IPS-15b (cell line): ENCODE results near the gene DCLRE1C.
"Not testable (repeated sequence)": the region's sequence is repeated elsewhere in the genome, so short reads cannot be mapped to it uniquely, and the experiment has no call there.

Experiments
- H3K27me3 ChIP-seq: one replicate; pipeline ENCODE4 v1.6.1; 2013; ENCODE audit warnings: low read length; ENCODE audit not compliant: control insufficient read depth, insufficient read depth
- H3K36me3 ChIP-seq: one replicate; pipeline ENCODE4 v1.6.1; 2013; ENCODE audit warnings: low read length; ENCODE audit not compliant: control insufficient read depth, insufficient read depth
- H3K4me1 ChIP-seq: one replicate; pipeline ENCODE4 v1.6.1; 2013; ENCODE audit warnings: mild to moderate bottlenecking, low read length; ENCODE audit not compliant: control insufficient read depth, insufficient read depth
- H3K4me3 ChIP-seq: one replicate; pipeline ENCODE4 v1.5.1; 2013; ENCODE audit warnings: low read depth, low read length
- H3K9ac ChIP-seq: one replicate; pipeline ENCODE4 v1.6.1; 2013; ENCODE audit warnings: low read depth, mild to moderate bottlenecking, low read length
- H3K9me3 ChIP-seq: one replicate; pipeline ENCODE4 v1.6.1; 2013; ENCODE audit warnings: mild to moderate bottlenecking, low read length; ENCODE audit not compliant: control insufficient read depth, insufficient read depth

The DCLRE1C gene

DNA sequence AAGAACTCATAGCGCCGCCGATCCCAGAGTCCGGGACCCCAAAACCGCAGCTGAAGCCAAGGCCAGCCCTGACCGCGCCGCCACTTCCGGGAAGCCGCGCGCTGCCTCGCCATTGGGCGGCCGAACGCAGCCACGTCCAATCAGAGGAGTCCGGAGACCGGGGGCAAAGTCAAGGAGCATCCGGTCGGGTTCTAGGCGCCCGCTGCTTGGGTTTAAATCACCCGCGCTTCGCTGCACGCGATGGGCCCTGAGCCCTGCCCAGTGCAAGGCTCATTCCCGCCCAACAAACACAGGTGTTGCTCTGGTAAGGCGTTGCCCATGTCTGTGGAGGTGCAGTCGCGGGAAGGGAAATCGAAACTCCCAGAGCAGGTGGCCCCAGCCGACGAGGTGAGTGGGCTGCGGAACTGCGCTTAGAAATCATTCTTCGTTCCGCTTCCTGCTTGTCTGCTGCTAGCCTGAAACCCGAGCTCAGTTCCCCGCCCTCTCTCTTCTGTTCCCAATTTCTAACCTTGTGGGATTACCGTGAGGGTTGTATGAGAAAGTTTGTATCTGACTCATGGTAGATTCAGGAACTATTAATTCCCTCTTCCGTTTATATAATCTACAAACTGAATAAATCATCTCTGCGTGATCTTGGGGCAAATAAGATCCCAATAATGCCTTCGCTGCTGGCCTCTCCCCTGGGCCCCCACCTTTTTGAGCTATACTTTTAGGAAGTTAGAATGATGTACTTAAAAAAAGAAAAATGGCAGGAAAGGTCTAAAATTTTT lies at the start of gene DCLRE1C:
Gene DCLRE1C (minus strand): TSS at position 96 of the 770 bp plus-strand sequence. CDS start 86 bp downstream, at position 10.
- Histone ChIP-seq H3K4me1 (peaks cover 2% of the 10 kb centered on the region), H3K36me3 (no peaks in the 10 kb centered on the region), H3K4me3 (peak within 1 kb of the TSS; percentile 84), H3K27me3 (peaks cover 8% of the 10 kb centered on the region), H3K9me3 (no peaks in the 10 kb centered on the region), H3K9ac (peak within 1 kb of the TSS; percentile 38)

DNA sequence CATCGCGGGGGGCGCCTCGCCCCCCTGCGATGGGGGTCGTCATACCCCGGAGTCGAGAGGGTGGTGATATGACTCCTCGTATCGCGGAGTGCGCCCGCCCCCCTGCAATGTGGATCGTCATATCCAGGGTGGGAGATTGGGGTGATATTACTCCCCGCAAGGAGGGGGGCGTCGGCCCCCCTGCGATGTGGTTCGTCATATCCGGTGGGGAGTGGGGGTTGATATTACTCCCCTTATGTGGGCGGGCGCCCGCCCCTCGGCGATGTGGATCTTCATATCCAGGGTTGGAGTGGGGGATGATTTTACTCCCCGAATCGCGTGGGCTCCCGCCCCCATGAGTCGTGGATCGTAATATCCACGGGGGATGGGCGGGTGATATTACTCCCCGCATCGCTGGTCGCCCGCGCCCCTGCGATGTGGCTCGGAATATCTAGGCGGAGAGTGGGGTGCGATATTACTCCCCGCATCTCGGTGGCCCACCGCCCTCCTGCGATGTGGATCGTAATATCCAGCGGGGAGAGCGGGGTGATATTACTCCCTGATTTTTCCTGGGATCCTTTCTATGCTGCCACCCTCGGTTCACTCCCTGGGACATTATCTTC lies 42.2 kb upstream of the DCLRE1C start:
- H3K27me3 ChIP-seq, result peaks cover 11% of the 10 kb centered on the region
- H3K36me3 ChIP-seq, result no peaks in the 10 kb centered on the region
- no peaks in the 10 kb centered on the region for H3K4me1 ChIP-seq
- no peak overlapping the region for H3K9ac ChIP-seq
- peak overlapping the region; percentile 55 for H3K4me3 ChIP-seq
- no peaks in the 10 kb centered on the region for H3K9me3 ChIP-seq

DNA sequence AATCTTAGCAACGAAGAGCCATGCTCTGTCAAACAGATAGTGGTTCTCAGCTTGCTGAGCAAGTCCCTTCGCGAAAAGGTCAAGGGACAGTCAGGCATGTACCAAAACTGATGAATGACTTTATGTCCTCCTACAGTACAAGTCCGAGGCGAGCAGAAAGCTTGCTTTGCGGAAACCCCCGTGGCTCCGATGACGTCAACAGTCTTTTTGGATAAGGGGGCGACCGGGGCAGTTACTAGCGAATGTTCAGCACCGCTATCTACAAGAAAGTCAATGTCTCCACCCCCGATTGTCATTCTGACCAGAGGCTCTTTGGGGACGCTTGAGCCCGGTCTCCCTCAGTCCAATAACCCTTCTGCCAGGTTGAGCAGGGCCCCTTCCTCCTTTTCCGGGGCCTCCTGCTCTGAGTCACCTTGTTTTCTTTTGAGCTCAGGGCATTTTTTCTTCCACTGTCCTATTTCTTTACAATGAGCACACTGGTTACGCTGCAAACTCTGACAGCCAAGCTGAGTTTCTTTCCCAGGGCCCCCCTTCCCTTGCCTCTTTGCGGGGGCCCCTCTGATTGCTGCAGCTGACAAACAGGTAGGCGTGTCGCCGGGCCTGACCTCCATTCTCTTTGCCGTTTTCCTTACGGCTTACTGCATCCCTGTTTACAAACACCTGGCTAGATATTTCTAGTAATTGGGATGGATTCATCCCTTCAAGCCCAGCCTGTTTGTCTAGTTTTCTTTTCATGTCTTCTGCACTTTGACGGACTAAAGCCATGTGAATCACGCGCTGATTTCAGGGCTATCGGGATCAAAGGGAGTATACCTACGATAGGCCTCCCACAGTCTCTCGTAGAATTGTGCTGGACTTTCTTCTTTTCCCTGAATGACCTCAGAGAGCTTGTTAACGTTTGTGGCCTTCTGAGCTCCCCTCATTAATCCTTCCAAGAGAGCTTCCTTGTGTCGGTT lies 39.9 kb upstream of the DCLRE1C start:
- H3K9ac ChIP-seq, H3K4me3 ChIP-seq, H3K9me3 ChIP-seq, H3K36me3 ChIP-seq, H3K4me1 ChIP-seq: not testable (repeated sequence)
- H3K27me3 ChIP-seq, result peaks cover 11% of the 10 kb centered on the region

DNA sequence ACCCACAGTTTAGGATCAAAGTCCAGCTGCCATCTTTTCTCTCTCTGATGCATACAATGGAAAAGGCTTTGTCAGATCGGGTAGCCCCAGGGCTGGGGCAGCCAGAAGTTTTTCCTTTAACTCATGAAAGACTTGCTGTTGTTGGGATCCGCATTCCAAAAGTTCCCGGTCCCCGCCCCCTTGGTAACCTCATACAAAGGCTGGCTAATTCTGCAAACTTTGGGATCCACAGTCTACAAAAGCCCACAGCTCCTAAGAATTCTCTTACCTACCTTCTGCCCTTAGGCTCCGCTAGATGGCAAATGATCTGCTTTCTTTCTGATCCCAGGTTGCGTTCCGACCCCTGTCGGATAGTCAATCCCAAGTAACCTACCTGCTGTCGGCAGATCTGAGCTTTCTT lies 38.4 kb upstream of the DCLRE1C start:
- H3K9me3 ChIP-seq, H3K9ac ChIP-seq, H3K27me3 ChIP-seq, H3K36me3 ChIP-seq, H3K4me3 ChIP-seq, H3K4me1 ChIP-seq: not testable (repeated sequence)

DNA sequence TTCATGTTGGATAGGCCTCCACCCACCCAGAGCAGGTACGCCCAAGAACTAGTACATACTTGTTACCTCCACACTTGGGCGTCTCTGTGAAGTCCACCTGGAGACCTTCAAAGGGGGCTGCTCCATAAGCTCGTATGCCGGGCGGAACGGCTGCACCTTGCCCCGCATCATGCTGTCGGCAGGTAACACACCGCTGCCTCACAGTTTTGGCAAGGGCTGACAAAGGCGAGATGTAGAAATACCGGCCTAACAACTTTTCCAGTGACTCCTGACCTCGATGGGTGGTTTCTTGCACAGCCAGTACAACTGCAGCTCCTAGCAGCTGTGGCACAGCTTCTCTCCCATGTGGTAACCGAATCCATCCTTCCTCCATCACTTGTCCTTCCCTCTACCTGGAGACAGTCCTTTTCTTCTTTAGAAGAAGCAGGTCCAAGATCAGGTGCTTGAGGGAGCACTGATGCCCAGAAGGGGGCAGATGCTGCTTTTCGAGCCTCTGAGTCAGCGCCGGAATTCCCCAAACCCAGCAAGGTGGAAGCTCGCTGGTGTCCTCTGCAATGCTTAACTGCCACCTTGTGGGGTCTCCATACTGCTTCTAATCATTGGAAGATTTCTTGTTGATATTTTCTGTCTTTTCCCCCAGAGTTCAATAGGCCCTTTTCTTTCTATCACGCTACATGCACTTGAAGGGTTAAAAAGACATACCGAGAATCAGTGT lies 37.3 kb upstream of the DCLRE1C start:
- not testable (repeated sequence) for H3K27me3 ChIP-seq, H3K4me1 ChIP-seq, H3K36me3 ChIP-seq, H3K9me3 ChIP-seq, H3K9ac ChIP-seq, H3K4me3 ChIP-seq

DNA sequence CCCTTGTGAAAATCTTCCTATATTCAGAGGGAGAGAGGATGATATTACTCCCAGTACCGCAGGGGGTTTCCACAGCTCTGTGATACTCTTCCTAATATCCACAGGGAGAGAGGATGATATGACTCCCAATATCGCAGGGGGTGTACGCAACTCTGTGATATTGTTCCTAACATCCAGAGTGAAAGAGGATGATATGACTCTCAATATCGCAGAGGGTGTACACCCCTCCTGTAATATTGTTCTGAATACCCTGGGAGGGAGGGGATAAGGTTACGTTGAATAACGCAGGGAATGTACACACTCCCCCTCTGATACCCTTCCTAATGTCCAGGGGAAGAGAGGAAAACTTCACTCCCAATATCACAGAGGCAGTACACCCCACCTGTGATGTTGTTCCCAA lies 35.7 kb upstream of the DCLRE1C start:
- H3K27me3 ChIP-seq, H3K4me1 ChIP-seq, H3K4me3 ChIP-seq, H3K36me3 ChIP-seq, H3K9ac ChIP-seq, H3K9me3 ChIP-seq: not testable (repeated sequence)

DNA sequence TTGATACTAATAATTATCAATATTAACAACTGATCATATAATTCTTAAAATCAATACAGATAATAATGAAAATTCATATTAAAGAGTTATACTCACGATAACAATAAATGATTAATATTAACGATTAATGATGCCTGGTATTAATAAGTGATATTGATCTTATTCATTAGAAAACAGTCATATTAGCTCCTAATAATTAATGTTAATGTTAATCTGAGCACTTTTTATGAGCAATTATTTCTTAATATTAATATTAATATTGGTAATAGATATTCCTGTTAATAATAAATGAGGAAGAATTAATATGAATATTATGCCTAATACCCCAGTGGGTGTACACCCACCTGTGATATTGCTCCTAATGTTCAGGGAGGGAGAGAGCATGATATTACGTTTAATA lies 28.8 kb upstream of the DCLRE1C start:
- Histone ChIP-seq H3K9ac (no peak overlapping the region), H3K4me3 (no peak overlapping the region), H3K36me3 (no peaks in the 10 kb centered on the region), H3K27me3 (no peaks in the 10 kb centered on the region), H3K9me3 (no peaks in the 10 kb centered on the region), H3K4me1 (no peaks in the 10 kb centered on the region)

DNA sequence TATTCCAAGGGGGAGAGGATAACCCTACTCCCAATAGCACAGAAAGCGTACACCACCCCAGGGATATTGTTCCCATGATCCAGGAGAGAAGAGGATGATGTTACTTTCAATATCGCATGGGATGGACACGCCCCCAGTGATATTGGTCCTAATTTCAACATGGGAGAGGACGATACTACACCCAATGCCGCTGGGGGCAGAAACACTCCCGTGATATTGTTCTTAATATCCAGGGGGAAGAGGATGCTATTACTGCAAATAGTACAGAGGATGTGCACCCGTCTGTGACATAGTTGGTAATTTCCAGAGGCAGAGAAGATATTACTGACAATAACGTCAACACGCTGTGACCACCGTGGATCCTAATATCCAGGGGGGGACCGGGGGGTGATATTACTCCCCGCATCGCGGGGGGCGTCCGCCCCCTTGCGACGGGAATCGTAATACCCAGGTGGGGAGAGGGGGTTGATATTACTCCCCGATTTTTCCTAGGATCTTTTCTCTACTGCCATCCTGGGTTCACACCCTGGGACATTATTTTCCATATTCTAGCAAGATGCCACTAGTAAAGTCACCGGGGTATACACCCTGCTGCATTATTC lies 21.9 kb upstream of the DCLRE1C start:
- Histone ChIP-seq H3K4me1 (no peaks in the 10 kb centered on the region), H3K9ac (no peak overlapping the region), H3K9me3 (no peaks in the 10 kb centered on the region), H3K36me3 (no peaks in the 10 kb centered on the region), H3K4me3 (no peak overlapping the region), H3K27me3 (no peaks in the 10 kb centered on the region)

DNA sequence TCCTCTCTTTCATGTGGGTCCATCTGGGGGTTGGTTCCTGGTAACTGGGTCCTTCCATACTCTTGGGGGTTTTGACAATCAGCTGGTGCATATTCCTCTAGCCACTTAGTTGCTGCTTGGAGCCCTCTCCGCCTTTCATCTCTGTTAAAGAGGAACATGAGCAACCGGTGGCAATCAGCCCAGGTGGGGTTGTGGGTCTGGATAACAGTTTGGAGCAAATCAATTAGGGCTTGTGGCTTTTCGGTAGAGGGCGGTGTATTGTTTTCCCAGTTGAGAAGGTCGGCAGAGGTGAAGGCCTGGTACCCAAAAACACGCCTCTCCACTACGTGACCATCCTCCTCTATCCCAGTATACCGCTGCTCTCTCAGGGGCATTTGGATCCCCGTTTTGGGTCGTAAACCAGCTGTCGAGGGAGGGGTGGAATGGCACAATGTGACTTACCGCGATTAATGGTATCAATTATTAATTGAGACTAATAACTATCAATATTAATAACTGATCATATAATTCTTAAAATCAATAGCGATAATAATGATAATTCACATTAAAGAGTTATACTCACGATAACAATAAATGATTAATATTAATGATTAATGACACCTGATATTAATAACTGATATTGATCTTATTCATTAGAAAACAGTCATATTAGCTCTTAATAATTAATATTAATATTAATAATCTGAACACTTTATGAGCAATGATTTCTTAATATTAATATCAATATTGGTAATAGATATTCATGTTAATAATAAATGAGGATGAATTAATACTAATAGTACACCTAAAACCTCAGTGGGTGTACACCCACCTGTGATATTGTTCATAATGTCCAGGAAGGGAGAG lies 20.5 kb upstream of the DCLRE1C start:
- H3K9me3 ChIP-seq, H3K4me1 ChIP-seq, H3K36me3 ChIP-seq, H3K27me3 ChIP-seq, H3K4me3 ChIP-seq, H3K9ac ChIP-seq: not testable (repeated sequence)

DNA sequence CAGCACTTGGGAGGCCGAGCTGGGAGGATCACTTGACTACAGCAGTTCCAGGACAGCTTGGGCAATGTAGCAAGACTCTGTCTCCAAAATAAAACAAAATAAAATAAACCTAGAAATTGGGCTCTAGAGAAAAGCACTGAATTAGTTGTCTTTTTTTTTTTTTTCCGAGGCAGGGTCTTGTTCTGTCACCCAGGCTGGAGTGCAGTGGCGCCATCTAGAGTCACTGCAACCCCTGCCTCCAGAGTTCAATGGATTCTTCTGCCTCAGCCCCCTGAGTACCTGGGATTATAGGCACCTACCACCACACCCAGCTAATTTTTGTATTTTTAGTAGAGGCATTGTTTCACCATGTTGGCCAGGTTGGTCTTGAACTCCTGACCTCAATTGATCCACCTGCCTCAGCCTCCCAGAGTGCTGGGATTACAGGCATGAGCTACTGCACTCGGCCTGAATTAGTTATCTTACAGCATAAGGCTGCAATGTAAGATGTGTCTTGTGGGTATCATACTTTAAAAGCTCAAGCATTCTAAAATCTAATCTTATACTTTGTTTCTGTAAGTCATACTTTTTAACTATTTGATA lies 18.1 kb upstream of the DCLRE1C start:
- no peaks in the 10 kb centered on the region for H3K9me3 ChIP-seq
- no peak overlapping the region for H3K9ac ChIP-seq
- peaks cover 9% of the 10 kb centered on the region for H3K27me3 ChIP-seq
- no peaks in the 10 kb centered on the region for H3K36me3 ChIP-seq
- no peaks in the 10 kb centered on the region for H3K4me1 ChIP-seq
- no peak overlapping the region for H3K4me3 ChIP-seq
